GM13976 (cell line): ENCODE results near the gene DNAH6.
"Not testable (repeated sequence)": the region's sequence is repeated elsewhere in the genome, so short reads cannot be mapped to it uniquely, and the experiment has no call there.

Experiments used
- DNase-seq: peaks from one replicate; pipeline ENCODE4 v3.0.0; 2012; ENCODE audit warnings: low spot score
- in situ Hi-C: fragments of 300-500 bp; cut with MboI; formaldehyde crosslinking; loops from one replicate; pipeline ENCODE4 v1.12.0; 2022; ENCODE audit warnings: low sequenced_read_pairs, mixed read lengths, inconsistent platforms; ENCODE audit not compliant: unreplicated experiment
- TF ChIP-seq, protein P1 (sequence below): IDR thresholded peaks from 2 replicates; pipeline ENCODE4 v1.5.1; 2012; ENCODE audit warnings: borderline replicate concordance, mild to moderate bottlenecking; ENCODE audit not compliant: insufficient read depth; ENCODE audit errors: extremely low read depth, missing control alignments, control extremely low read depth

The DNAH6 gene, protein sequence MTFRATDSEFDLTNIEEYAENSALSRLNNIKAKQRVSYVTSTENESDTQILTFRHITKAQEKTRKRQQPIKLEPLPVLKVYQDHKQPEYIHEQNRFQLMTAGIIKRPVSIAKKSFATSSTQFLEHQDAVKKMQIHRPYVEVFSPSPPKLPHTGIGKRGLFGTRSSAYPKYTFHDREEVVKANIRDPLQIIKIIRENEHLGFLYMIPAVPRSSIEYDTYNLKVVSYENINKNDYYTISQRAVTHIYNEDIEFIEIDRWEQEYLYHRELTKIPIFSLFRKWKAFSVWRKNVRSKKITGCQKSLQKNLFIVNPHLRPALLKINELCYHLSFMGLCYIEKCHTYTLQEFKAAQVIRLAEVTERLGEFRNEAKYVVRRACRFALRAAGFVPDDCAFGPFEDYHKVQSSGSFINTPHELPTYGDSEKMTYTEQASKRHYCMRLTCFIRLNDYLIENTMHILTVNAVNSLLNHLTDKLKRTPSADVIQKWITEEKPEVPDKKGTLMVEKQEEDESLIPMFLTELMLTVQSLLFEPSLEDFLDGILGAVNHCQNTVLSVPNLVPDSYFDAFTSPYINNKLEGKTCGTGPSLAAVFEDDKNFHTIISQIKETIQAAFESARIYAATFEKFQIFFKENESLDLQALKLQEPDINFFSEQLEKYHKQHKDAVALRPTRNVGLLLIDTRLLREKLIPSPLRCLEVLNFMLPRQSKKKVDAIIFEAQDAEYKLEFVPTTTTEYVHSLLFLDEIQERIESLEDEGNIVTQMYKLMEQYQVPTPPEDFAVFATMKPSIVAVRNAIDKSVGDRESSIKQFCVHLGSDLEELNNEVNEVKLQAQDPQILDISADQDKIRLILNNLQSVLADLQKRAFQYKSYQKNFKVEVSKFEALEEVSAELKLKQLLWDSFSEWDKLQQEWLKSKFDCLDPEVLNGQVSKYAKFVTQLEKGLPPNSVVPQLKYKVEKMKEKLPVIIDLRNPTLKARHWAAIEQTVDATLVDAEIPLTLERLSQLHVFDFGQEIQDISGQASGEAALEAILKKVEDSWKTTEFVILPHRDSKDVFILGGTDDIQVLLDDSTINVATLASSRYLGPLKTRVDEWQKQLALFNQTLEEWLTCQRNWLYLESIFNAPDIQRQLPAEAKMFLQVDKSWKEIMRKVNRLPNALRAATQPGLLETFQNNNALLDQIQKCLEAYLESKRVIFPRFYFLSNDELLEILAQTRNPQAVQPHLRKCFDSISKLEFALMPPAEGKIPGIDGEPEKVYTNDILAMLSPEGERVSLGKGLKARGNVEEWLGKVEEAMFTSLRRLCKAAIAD (N-terminal part only)

GRCh38 chr2:84516234-84516986 is at the start of gene DNAH6:
Gene DNAH6 (plus strand): TSS chr2:84516498. CDS start chr2:84517827, 1,329 bp downstream.
- DNase-seq = peak; percentile 58
- in situ Hi-C loops = no loop called here
- TF ChIP-seq, protein P1, sequence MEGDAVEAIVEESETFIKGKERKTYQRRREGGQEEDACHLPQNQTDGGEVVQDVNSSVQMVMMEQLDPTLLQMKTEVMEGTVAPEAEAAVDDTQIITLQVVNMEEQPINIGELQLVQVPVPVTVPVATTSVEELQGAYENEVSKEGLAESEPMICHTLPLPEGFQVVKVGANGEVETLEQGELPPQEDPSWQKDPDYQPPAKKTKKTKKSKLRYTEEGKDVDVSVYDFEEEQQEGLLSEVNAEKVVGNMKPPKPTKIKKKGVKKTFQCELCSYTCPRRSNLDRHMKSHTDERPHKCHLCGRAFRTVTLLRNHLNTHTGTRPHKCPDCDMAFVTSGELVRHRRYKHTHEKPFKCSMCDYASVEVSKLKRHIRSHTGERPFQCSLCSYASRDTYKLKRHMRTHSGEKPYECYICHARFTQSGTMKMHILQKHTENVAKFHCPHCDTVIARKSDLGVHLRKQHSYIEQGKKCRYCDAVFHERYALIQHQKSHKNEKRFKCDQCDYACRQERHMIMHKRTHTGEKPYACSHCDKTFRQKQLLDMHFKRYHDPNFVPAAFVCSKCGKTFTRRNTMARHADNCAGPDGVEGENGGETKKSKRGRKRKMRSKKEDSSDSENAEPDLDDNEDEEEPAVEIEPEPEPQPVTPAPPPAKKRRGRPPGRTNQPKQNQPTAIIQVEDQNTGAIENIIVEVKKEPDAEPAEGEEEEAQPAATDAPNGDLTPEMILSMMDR = no peak

- DNase-seq = no peak
- in situ Hi-C loops = no loop called here
- TF ChIP-seq, protein P1 = no peak
These were observed 48.9 kb upstream of the DNAH6 start for GRCh38 chr2:84467389-84467788.

DNA sequence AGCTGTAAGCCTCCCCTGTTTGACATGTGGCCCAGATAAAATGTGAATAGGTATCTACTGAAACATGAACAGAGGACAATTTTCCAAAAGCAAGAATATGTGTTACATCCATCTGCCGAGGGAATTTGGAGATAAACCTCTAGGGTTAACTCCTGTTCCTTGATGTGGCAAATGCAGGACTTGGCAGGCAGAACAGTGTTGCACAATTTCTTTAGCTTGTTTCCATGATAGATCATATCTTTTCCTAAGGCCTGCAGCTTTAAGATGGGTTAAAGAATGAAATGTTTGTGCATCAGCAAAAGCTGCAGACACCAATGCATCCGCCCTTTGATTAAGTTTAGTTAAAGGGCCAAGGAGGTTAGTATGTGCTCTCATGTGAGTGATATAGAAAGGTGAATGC is 43.9 kb upstream of the DNAH6 start:
- in situ Hi-C loops, DNase-seq: not testable (repeated sequence)

DNA sequence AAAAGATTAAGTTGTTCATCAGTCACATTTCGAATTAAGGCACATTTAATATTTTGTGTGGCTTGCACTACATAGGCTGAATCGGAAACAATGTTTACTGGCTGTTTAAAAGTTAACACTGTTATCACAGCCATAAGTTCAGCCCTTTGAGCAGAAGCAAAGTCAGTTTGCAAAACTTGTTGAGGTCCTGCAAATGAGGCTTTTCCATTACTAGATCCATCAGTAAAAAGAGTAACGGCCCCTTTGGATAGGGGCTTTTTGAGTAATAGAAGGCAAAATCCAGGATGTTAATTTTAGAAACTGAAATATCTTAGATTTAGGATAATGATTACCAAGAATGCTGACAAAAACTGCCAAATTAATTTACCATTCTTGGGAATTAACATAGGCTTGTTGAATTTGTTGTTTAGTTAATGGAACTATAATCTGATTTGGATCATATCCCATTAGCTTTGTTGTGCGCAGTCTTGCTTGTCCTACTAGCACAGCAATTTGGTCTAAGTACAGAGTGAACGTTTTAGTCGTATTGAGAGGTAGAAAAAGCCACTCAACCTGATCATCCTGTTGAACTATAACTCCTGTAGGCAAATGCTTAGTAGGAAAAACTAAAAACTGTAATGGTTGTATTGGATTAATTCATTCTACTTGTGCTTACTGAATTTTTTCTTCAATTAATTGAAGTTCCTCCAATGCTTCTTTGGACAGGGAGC is 43.3 kb upstream of the DNAH6 start:
- in situ Hi-C loops = no loop called here
- TF ChIP-seq, protein P1 = no peak
- DNase-seq = no peak

- no peak for DNase-seq
- TF ChIP-seq, protein P1 = no peak
- in situ Hi-C loops = no loop called here
These were observed 42.1 kb upstream of the DNAH6 start for GRCh38 chr2:84474176-84474575.

GRCh38 chr2:84477886-84478285 is 38.4 kb upstream of the DNAH6 start:
- in situ Hi-C loops = loop anchor here (25.0 kb wide), 1 partner anchor 809 kb away; no protein-coding TSS in a partner anchor
- no peak for DNase-seq
- TF ChIP-seq, protein P1 = no peak
